SJSA1 (cell line): Measurements from ENCODE around the gene NGB. TPM values are rescaled to one million over a fixed set of nuclear protein-coding genes. Genes with fewer than 3 reads are reported as not detected.
A peak's percentile ranks its signal among the peaks of the same experiment; 100 is the strongest.

Experiments used
- DNase-seq, 2 experiments: peaks; one replicate each; pipeline ENCODE4 v3.0.0-alpha.2; 2015 to 2020; ENCODE audit warnings: low spot score in 2 of 2, low read depth in 1 of 2
- H3K27ac ChIP-seq: fragments of 250-450 bp; sonication (Bioruptor Pico); 2 replicates; pipeline ENCODE4 v1.5.1; 2020; ENCODE audit warnings: mild to moderate bottlenecking, moderate library complexity
- H3K27me3 ChIP-seq: fragments of 250-450 bp; sonication (Bioruptor Pico); replicated peaks from 2 replicates; pipeline ENCODE4 v1.5.1; 2020; ENCODE audit warnings: mild to moderate bottlenecking, moderate library complexity
- H3K36me3 ChIP-seq: fragments of 250-450 bp; sonication (Bioruptor Pico); 2 replicates; pipeline ENCODE4 v1.5.1; 2020; ENCODE audit warnings: mild to moderate bottlenecking
- H3K4me1 ChIP-seq: fragments of 250-450 bp; sonication (Bioruptor Pico); replicated peaks from 2 replicates; pipeline ENCODE4 v1.6.1; 2021; ENCODE audit warnings: mild to moderate bottlenecking
- H3K4me3 ChIP-seq: fragments of 250-450 bp; sonication (Bioruptor Pico); 2 replicates; pipeline ENCODE4 v1.5.1; 2020; ENCODE audit warnings: mild to moderate bottlenecking
- H3K9me3 ChIP-seq: fragments of 250-450 bp; sonication (Bioruptor Pico); replicated peaks from 2 replicates; pipeline ENCODE4 v1.5.1; 2020; ENCODE audit warnings: mild to moderate bottlenecking
- total RNA-seq: library from RNA; depleted of rRNA; stranded (reverse); fragments of >200 nt; shearing (Covaris generic); gene quantifications from 2 replicates; pipeline ENCODE4 v1.2.3, GENCODE V29; 2014

Gene NGB
- total RNA-seq, 1 experiment from 2014 or later: not detected

- H3K27me3 ChIP-seq: peaks cover 26% of the 10 kb centered on the region
- H3K27ac ChIP-seq: no peak overlapping the region
- DNase-seq: no peak
- no peak overlapping the region for H3K4me3 ChIP-seq
- no peaks in the 10 kb centered on the region for H3K9me3 ChIP-seq
- no peaks in the 10 kb centered on the region for H3K36me3 ChIP-seq
- H3K4me1 ChIP-seq: no peaks in the 10 kb centered on the region
These were observed 5.3 kb downstream of the NGB start for GRCh38 chr14:77265561-77266335.

GRCh38 chr14:77265187-77265515 is 5.9 kb downstream of the NGB start:
- peak in 1 of 2 experiments; percentile 30 for DNase-seq
- Histone ChIP-seq H3K27ac (no peak overlapping the region), H3K9me3 (no peaks in the 10 kb centered on the region), H3K27me3 (peaks cover 20% of the 10 kb centered on the region), H3K4me3 (no peak overlapping the region), H3K4me1 (no peaks in the 10 kb centered on the region), H3K36me3 (no peaks in the 10 kb centered on the region)

DNA sequence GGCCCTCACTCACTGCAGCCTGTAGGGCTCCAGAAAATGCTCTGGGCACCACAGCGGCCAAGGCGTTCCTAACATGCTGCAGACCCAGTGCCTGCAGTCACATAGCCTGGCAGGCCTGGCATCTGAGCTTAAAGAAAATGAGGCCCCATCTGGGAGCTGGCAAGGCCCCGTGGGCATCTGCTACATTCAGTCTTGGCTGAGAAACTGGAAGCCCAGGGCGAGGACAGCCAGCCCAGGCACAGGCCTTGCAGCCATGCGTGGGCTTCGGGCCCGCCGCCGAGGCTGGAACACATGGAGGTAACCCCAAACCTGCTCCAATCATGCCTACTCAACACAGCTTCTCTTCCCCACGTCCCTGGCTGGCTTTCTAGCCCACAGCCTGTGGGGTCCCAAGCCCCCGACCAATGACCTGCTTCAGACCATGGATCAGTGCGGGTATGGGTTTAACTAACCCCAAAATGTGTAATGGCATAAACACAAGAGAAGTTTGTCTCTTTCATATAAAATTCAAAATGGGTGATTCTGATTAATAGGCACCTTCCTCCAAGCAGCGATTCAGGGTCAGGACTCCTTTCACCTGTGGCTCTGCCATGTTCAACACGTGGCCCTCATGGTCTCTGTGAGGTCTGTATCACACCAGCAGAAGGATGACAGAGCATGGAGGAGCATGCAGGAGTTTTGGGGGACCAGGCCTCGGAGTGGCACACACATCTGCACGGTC is 6.4 kb downstream of the NGB start:
- Histone ChIP-seq H3K27ac (no peak overlapping the region), H3K4me1 (no peaks in the 10 kb centered on the region), H3K36me3 (no peaks in the 10 kb centered on the region), H3K4me3 (no peak overlapping the region), H3K27me3 (peaks cover 15% of the 10 kb centered on the region), H3K9me3 (no peaks in the 10 kb centered on the region)
- DNase-seq: no peak

DNA sequence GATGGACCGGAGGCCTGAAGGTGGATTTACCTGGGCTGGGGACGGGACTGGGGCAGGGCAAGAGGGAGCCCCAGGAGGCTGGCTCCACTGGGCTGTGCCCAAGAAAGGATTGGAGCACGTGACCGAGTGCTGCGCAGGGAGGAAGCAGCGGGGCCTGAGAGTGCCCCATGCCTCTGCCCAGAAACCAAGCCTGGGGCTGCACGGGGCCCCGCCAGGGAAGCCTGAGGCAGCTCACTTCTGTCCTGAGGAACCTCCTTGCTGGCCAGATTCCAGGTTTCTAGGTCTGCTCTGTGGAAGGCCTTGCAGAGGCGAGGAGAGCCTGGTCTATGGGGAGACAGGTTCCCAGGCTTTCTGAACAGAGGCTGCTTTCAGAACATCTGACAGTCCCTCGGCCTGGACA is 10.4 kb downstream of the NGB start:
- Histone ChIP-seq H3K27ac (no peak overlapping the region), H3K4me3 (no peak overlapping the region), H3K27me3 (peaks cover 5% of the 10 kb centered on the region; the same call in 1 of the 2 replicates), H3K36me3 (no peaks in the 10 kb centered on the region), H3K4me1 (no peaks in the 10 kb centered on the region), H3K9me3 (no peaks in the 10 kb centered on the region)
- no peak for DNase-seq

DNA sequence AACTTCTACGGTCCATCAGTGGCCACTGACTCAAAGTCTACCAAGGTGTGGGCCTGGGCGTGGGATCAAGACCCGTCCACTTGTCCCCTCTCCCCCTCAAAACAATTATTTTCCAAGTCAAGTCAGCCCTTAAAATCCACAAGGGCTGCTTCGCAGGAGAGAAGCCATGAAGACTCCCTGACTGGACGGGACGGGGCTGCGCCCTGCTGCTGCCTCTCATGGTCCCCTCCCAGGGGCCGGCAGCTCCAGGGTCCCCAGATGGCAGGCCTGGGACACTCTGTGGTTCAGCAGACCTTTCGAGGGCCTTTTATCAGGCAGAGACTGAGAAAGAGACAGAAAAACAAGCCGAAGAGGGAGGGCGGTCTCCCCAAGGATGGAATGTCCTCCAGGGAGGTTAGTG is 10.8 kb downstream of the NGB start:
- no peak for DNase-seq
- H3K4me1 ChIP-seq: no peaks in the 10 kb centered on the region
- H3K27me3 ChIP-seq: peaks cover 5% of the 10 kb centered on the region; the same call in 1 of the 2 replicates
- no peak overlapping the region for H3K27ac ChIP-seq
- no peaks in the 10 kb centered on the region for H3K36me3 ChIP-seq
- no peak overlapping the region for H3K4me3 ChIP-seq
- no peaks in the 10 kb centered on the region for H3K9me3 ChIP-seq

- no peak for DNase-seq
- H3K9me3 ChIP-seq: no peaks in the 10 kb centered on the region
These were observed 11.8 kb downstream of the NGB start for GRCh38 chr14:77259025-77259715.

DNA sequence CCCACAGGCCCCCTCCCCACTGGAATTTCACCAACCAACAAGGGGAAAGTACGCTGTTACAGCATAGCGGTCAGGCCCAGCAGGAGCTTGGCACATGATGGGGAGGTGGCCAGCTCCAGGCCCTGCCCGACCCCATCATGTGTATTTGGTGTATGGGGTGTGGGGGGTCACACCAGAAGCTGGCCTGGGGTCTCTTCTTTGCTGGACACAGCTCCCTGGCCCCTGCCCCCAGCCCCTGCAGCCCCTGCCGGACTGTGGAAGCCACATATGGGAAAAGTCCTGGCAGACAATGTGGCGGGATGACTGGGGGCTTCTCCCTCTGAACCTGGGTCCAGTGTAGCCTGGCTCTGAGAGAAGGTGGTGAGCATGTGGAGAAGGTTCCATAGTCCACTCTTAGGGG is 12.4 kb downstream of the NGB start:
- Histone ChIP-seq H3K27me3 (peaks cover 3% of the 10 kb centered on the region; the same call in 1 of the 2 replicates), H3K4me3 (no peak overlapping the region), H3K27ac (no peak overlapping the region), H3K9me3 (no peaks in the 10 kb centered on the region), H3K4me1 (no peaks in the 10 kb centered on the region), H3K36me3 (no peaks in the 10 kb centered on the region)
- no peak for DNase-seq

More at GRCh38 chr14:77259025-77259715, 11.8 kb downstream of the NGB start:
- Histone ChIP-seq H3K27ac (no peak overlapping the region), H3K4me3 (no peak overlapping the region), H3K4me1 (no peaks in the 10 kb centered on the region), H3K36me3 (no peaks in the 10 kb centered on the region), H3K27me3 (peaks cover 5% of the 10 kb centered on the region; the same call in 1 of the 2 replicates)

GRCh38 chr14:77257700-77258099 is 13.3 kb downstream of the NGB start:
- Histone ChIP-seq H3K27me3 (no peaks in the 10 kb centered on the region), H3K36me3 (no peaks in the 10 kb centered on the region), H3K27ac (no peak overlapping the region), H3K4me1 (no peaks in the 10 kb centered on the region), H3K4me3 (no peak overlapping the region), H3K9me3 (no peaks in the 10 kb centered on the region)
- DNase-seq: no peak

- Histone ChIP-seq H3K4me1 (no peaks in the 10 kb centered on the region), H3K4me3 (no peak overlapping the region), H3K27ac (no peak overlapping the region), H3K9me3 (no peaks in the 10 kb centered on the region), H3K27me3 (no peaks in the 10 kb centered on the region), H3K36me3 (no peaks in the 10 kb centered on the region)
- DNase-seq: no peak
These were observed 14.3 kb downstream of the NGB start for GRCh38 chr14:77256694-77257093.

- no peak overlapping the region for H3K4me3 ChIP-seq
- no peaks in the 10 kb centered on the region for H3K27me3 ChIP-seq
- H3K9me3 ChIP-seq: no peaks in the 10 kb centered on the region
- no peak overlapping the region for H3K27ac ChIP-seq
- no peak for DNase-seq
- H3K36me3 ChIP-seq: no peaks in the 10 kb centered on the region
- H3K4me1 ChIP-seq: no peaks in the 10 kb centered on the region
These were observed 17.4 kb downstream of the NGB start for GRCh38 chr14:77253333-77254190.

- DNase-seq: no peak
- Histone ChIP-seq H3K27ac (no peak overlapping the region), H3K4me1 (no peaks in the 10 kb centered on the region), H3K4me3 (no peak overlapping the region), H3K36me3 (no peaks in the 10 kb centered on the region), H3K27me3 (no peaks in the 10 kb centered on the region), H3K9me3 (no peaks in the 10 kb centered on the region)
These were observed 19.1 kb downstream of the NGB start for GRCh38 chr14:77251870-77252269.

DNA sequence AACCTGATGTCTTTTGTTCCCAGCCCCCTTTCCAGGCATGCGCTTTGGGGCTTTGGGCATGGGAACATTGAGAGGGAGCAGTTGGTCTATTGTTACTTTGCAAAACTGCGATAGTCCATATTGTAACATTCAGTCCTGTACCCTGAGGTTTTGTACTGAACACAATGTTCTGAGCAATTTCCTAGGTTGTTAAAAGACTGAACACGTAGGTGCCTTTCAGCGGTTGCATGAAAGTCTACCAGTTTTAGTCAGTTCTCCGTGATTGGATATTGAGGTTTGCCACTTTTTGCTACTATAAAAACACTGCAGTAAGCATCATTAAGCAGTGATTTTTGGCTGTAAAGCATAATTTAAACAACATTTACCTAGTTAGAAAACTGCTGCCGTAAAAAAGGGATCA is 20.1 kb downstream of the NGB start:
- Histone ChIP-seq H3K36me3 (no peaks in the 10 kb centered on the region), H3K27me3 (no peaks in the 10 kb centered on the region), H3K4me1 (no peaks in the 10 kb centered on the region), H3K27ac (no peak overlapping the region), H3K4me3 (no peak overlapping the region), H3K9me3 (no peaks in the 10 kb centered on the region)
- DNase-seq: no peak

GRCh38 chr14:77249286-77249685 is 21.7 kb downstream of the NGB start:
- Histone ChIP-seq H3K4me1 (no peaks in the 10 kb centered on the region), H3K36me3 (no peaks in the 10 kb centered on the region), H3K27ac (no peak overlapping the region), H3K27me3 (no peaks in the 10 kb centered on the region), H3K4me3 (no peak overlapping the region), H3K9me3 (no peaks in the 10 kb centered on the region)
- no peak for DNase-seq
